Dermis microvascular lymphatic vessel endothelial cell (primary cell): ENCODE results near the gene SSR4. TPM values are rescaled to one million over a fixed set of nuclear protein-coding genes. Genes with fewer than 3 reads are reported as not detected.
"Not testable (repeated sequence)": the region's sequence is repeated elsewhere in the genome, so short reads cannot be mapped to it uniquely, and the experiment has no call there.

Experiments
- DNase-seq, 2 donors: peaks; one replicate each; pipeline versions ENCODE4 v3.0.0 to v3.0.0-alpha.2; 2010; ENCODE audit warnings: low read depth in 2 of 2
- total RNA-seq: library from RNA; depleted of rRNA; stranded (reverse); fragments of >200 nt; gene quantifications from 2 replicates; pipeline ENCODE4 v1.2.1, GENCODE V29; 2014

The SSR4 gene
- 134 and 155 TPM in 2 replicates for total RNA-seq

DNA sequence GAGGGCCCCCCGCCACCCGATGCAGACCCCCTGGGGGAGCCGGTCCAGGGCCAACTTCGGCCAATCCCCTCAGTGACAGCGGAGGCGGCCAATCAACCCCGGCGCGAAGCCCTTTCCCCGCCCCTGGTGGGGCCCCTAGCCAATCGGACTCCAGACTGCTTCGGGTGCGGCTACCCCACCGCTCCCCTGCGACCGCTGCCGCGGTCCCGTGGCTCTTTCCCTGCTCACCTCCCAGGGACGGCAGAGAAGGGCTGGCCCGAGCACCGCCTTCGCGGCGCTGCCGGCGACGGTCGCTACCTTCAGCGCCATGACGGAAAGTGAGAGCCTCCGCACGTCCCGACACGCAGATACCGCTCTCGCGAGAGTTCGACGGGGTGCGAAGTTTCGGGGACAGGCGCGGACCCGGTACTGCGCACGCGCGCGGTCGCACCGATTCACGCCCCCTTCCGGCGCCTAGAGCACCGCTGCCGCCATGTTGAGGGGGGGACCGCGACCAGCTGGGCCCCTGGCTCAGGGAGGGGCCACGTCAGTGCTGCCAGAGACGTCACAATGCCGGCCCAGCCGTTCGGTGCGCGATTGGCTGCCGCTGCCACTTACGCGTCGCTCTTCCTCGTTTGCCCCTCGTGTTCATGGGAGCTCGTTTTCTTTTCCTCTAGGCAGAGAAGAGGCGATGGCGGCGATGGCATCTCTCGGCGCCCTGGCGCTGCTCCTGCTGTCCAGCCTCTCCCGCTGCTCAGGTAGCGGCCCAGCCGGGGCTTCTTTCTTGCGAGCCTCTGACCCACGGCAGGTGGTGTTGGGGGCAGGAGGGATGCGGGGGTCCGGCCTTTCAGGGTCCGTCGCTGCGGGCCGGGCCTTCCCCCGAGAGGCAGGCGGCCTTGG lies at the start of gene SSR4, which contains the start of gene IDH3G:
TSS of gene SSR4 (plus strand) at position 651 of the 879 bp plus-strand sequence. CDS start at position 671, 20 bp downstream.
TSS of gene IDH3G (minus strand) at position 358 of the 879 bp plus-strand sequence. CDS start at position 309, 49 bp downstream.
- peak; percentile 87 to 96 for DNase-seq

- DNase-seq, result not testable (repeated sequence)
Measured at GRCh38 chrX:153745067-153745433, 49.4 kb upstream of the SSR4 start.

GRCh38 chrX:153746359-153746758 lies 48.1 kb upstream of the SSR4 start:
- no peak for DNase-seq

GRCh38 chrX:153746991-153747390 lies 47.5 kb upstream of the SSR4 start:
- not testable (repeated sequence) for DNase-seq

DNA sequence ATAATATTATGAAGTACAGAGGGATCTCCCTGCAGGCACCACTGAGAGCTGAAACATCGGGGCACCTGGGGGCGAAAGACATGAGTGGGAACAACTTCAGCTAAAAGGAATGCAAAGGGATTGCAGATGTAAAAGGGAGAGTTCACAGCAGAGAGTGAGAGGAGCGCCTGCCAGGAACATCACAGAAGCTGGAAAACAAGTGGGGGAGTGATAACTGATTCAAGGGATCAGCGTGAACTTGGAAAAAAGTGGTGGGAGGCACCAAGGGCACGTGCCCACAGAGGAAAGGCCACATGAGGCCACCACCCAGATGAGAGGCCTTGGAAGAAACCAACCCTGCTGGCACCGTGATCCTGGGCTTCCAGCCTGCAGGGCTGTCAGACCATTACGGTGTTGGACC lies 45.5 kb upstream of the SSR4 start:
- not testable (repeated sequence) for DNase-seq

DNA sequence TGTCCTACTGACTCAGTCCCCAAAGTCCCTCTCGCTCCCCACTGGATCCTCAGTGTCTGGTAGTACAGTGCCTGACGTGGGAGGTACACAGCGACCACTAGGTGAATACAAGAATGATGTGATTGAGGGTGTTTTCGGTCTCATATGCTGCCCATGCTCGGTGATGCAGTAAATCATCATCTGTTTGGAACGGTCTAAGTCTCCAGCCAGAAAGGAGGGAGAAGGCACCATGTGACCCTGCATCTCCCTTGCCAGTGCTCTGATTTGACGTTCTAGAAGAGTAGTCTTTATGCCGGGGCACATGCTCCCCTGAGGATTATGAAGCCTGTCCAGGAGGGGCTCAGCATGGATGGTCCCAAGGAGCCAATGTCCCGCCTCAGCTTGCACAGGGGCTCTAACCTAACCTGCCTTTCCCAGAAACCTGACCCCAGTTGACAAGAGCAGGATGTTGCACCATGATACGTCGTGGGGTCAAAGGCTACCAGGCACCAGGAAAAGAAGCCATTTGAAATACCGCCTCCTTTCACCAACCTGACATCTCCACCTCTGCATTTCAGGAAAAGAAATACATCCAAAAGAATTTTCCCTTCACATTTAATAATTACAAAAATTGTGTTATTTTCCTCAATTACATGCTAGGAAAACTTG lies 44.2 kb upstream of the SSR4 start:
- DNase-seq, result no peak

DNA sequence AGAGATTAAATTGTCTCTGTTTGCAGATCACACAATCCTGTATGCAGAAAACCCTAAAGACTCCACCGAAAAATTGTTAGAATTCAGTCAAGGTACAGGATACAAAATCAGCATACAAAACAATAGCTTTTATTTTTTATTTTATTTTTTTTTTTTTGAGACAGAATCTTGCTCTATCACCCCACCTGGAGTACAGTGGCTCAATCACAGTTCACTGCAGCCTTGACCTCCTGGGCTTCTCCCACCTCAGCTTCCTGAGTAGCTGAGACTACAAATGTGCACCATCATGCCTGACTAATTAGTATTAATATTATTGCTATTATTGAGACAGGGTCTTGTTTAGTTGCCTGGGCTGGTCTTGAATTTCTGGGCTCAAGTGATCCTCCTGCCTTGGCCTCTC lies 39.3 kb upstream of the SSR4 start:
- DNase-seq, result no peak

GRCh38 chrX:153761863-153762262 lies 32.6 kb upstream of the SSR4 start:
- no peak for DNase-seq

GRCh38 chrX:153762626-153763173 lies 31.8 kb upstream of the SSR4 start:
- no peak for DNase-seq

- no peak for DNase-seq
Measured at GRCh38 chrX:153763298-153763932, 31.1 kb upstream of the SSR4 start.

DNA sequence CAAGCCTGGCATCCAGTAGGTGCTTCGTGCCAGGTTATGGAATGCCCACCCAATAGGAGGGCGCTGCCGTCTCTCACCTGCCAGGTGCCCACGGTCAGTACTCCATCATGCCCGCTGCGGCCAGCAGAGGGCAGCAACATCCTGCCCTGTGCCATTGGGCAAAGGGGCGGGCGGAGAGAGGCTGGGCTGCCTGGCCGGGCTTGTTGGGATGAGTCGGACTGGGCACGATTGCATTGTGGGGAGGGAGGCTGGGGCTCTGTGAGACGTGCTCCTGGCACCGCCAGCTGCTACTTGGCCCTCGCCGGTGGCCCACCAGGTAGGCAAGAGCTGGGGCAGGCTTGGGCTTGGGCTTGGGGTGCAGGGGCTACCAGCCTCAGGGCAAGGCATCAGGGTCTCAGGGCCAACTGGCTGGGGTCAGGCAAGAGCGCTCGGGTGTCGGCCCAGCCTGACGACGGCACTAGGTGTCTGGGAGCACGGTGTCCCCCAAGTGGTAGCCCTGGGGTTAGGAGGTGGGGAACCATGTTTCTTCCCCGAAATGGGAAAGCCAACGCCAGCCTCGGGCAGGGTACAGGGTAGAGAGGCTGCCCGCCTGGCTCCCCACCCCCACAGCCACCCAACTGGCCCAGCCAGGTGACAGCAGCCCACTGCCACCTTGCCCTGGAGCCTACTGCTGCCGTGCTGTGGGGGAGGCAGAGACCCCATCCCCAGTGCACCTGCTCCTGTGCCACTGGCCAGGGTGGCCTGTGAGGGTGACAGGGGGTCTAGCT lies 30.3 kb upstream of the SSR4 start, which contains the start of gene PLXNB3:
TSS of gene PLXNB3 (plus strand) at position 261 of the 767 bp plus-strand sequence. CDS start 1,287 bp downstream, outside the sequence.
- peak; percentile 34 to 72 for DNase-seq

GRCh38 chrX:153764786-153765137 lies 29.7 kb upstream of the SSR4 start:
- DNase-seq, result no peak

- DNase-seq, result peak; percentile 38 to 69
Measured at GRCh38 chrX:153765138-153766079, 29.1 kb upstream of the SSR4 start.

GRCh38 chrX:153766098-153766817 lies 28.2 kb upstream of the SSR4 start:
- DNase-seq, result peak; percentile 22 to 67

DNA sequence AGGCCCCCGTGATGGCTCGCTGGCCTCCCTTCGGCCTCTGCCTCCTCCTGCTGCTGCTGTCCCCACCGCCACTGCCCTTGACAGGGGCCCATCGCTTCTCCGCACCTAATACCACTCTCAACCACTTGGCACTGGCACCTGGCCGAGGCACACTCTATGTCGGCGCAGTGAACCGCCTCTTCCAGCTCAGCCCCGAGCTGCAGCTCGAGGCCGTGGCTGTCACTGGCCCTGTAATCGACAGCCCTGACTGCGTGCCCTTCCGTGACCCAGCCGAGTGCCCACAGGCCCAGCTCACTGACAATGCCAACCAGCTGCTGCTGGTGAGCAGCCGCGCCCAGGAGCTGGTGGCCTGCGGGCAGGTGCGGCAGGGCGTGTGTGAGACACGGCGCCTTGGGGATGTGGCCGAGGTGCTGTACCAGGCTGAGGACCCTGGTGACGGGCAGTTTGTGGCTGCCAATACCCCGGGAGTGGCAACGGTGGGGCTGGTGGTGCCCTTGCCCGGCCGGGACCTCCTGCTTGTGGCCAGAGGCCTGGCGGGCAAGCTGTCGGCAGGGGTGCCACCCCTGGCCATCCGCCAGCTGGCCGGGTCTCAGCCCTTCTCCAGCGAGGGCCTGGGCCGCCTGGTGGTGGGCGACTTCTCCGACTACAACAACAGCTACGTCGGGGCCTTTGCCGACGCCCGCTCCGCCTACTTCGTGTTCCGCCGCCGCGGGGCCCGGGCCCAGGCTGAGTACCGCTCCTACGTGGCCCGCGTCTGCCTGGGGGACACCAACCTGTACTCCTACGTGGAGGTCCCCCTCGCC lies 27.4 kb upstream of the SSR4 start:
- no peak for DNase-seq

DNA sequence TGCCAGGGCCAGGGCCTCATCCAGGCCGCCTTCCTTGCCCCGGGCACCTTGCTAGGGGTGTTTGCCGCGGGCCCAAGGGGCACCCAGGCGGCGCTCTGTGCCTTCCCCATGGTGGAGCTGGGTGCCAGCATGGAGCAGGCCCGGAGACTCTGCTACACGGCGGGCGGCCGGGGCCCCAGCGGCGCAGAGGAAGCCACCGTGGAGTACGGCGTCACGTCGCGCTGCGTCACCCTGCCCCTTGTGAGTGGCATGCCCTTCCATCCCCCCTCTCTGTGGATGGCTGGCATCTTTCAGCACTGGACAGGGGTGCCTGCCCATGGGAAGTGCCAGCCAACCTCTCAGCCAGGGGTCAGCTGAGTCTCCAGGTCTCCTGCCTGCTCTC lies 26.8 kb upstream of the SSR4 start:
- DNase-seq, result no peak

DNA sequence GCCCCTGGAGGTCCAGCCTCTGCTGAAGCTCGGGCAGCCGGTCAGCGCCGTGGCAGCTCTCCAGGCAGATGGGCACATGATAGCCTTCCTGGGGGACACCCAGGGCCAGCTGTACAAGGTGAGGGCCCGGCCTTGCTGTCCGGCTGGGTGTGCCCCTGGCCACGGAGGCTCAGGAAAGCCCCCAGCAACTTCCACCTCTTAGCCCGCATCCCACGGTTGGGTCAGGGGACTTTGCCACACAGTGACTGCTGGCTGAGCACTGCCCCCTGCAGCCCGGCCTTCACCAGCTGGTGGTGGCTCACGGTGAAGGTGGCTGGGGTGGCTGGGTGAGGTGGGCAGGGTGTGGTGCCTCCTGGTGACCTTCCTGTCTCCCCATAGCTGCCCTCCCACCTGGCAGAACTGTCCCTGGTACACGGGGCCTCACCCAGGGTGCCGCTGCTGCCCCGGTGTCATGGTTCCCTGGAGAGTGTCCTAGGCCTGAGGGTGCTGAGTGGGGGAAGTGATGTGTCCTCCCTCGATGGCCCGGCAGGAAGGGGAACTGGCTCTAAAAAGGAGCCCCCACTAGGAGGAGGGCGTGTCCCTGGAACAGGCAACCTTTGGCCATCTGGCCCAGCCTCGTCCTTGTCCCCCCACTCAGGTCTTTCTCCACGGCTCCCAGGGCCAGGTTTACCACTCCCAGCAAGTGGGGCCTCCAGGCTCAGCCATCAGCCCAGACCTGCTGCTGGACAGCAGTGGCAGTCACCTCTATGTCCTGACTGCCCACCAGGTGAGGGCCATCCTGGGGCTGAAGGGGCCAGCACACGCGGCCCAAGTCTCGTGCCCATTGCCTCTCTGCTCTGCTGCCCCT lies 25.9 kb upstream of the SSR4 start:
- DNase-seq, result no peak
